Right renal pelvis (tissue), 4 donors: ENCODE measurements around the gene CLIC5. TPM values are rescaled to one million over a fixed set of nuclear protein-coding genes. Genes with fewer than 3 reads are reported as not detected.
A peak's percentile ranks its signal among the peaks of the same experiment; 100 is the strongest.

ENCODE experiments used
- DNase-seq, 4 donors: peaks; one replicate each; pipeline ENCODE4 v3.0.0-alpha.2; 2013; ENCODE audit warnings: low read depth in 4 of 4, low spot score in 3 of 4, missing footprints in 1 of 4
- polyA plus RNA-seq, 4 donors: library from polyadenylated mRNA; unstranded; fragments of 120-200 nt; gene quantifications; one replicate each; pipeline ENCODE4 v1.2.1, GENCODE V29; 2013; ENCODE audit not compliant: insufficient read length in 4 of 4

The CLIC5 gene
- polyA plus RNA-seq, 4 donors, result 189 to 259 (median 219) TPM

GRCh38 chr6:46039646-46040045 lies 24.0 kb upstream of the CLIC5 start:
- no peak for DNase-seq

- no peak for DNase-seq
Observed at GRCh38 chr6:46036911-46037310, 21.3 kb upstream of the CLIC5 start.

- DNase-seq, result no peak
Observed at GRCh38 chr6:46035242-46035641, 19.6 kb upstream of the CLIC5 start.

- no peak for DNase-seq
Observed at GRCh38 chr6:46032110-46032998, 16.7 kb upstream of the CLIC5 start.

- no peak for DNase-seq
Observed at GRCh38 chr6:46029602-46030001, 13.9 kb upstream of the CLIC5 start.

- no peak for DNase-seq
Observed at GRCh38 chr6:46026307-46026706, 10.6 kb upstream of the CLIC5 start.

GRCh38 chr6:46025573-46025972 lies 9.9 kb upstream of the CLIC5 start:
- DNase-seq, result no peak

GRCh38 chr6:46024124-46024769 lies 8.6 kb upstream of the CLIC5 start:
- DNase-seq, result no peak

- DNase-seq, result no peak
Observed at GRCh38 chr6:46023216-46023915, 7.7 kb upstream of the CLIC5 start.

GRCh38 chr6:46022106-46022948 lies 6.7 kb upstream of the CLIC5 start:
- no peak for DNase-seq

- DNase-seq, result no peak
Observed at GRCh38 chr6:46017726-46018125, 2.1 kb upstream of the CLIC5 start.

GRCh38 chr6:46016063-46016608 lies 476 bp upstream of the CLIC5 start:
- DNase-seq, result no peak

- DNase-seq, result peak in 2 of 4 donors; percentile 13 to 19
Observed at GRCh38 chr6:46014511-46015118, 1.0 kb downstream of the CLIC5 start.

- no peak for DNase-seq
Observed at GRCh38 chr6:46014046-46014445, 1.6 kb downstream of the CLIC5 start.

GRCh38 chr6:46013639-46014038 lies 2.0 kb downstream of the CLIC5 start:
- no peak for DNase-seq

GRCh38 chr6:46012834-46013233 lies 2.8 kb downstream of the CLIC5 start:
- DNase-seq, result no peak

GRCh38 chr6:46011188-46012085 lies 4.2 kb downstream of the CLIC5 start:
- DNase-seq, result no peak

GRCh38 chr6:46010771-46011170 lies 4.9 kb downstream of the CLIC5 start:
- no peak for DNase-seq

- DNase-seq, result no peak
Observed at GRCh38 chr6:46010270-46010669, 5.4 kb downstream of the CLIC5 start.
